Tibial nerve (tissue), 4 donors: Measurements from ENCODE around the gene DND1.

ENCODE experiments used
- EP300 ChIP-seq, 2 donors: sonication (generic); formaldehyde crosslinking; IDR thresholded peaks; one replicate each; pipeline ENCODE4 v1.6.1; 2017; ENCODE audit warnings: antibody characterized with exemption in 2 of 2, mild to moderate bottlenecking in 1 of 2
- POLR2A ChIP-seq, 2 donors: fragments of 450-650 bp; IDR thresholded peaks; one replicate each; pipeline ENCODE4 v1.6.1; 2017; ENCODE audit warnings: antibody characterized with exemption in 2 of 2, mild to moderate bottlenecking in 2 of 2, moderate library complexity in 2 of 2
- TF ChIP-seq, protein P1 (sequence below), 5 experiments: fragments of 200-600 bp in 3 of 5; fragments of 450-650 bp in 2 of 5; sonication (generic) in 3 of 5; IDR thresholded peaks; one replicate each; pipeline ENCODE4 v1.5.1; 2016 to 2019; ENCODE audit warnings: antibody characterized with exemption in 5 of 5, mild to moderate bottlenecking in 3 of 5, moderate library complexity in 2 of 5

DNA sequence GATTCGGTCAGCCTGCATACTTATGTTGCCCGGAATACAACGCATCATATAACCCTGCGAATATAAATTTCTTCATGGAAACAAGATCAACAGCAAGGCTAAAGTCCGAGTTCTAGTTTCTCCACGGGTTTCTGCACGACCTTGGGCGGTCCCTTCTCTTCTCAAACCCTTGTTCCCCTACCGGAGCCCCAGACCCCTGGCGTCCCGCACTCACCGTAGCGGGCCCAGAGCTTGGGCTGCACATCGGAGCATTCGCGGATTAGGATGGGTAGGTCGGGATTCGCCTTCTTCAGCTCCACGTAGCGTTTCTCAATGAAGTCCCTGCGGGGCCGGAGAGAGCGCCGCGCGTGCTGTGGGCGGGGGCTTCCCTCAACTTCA is 26.3 kb downstream of the DND1 start:
- TF ChIP-seq, protein P1, sequence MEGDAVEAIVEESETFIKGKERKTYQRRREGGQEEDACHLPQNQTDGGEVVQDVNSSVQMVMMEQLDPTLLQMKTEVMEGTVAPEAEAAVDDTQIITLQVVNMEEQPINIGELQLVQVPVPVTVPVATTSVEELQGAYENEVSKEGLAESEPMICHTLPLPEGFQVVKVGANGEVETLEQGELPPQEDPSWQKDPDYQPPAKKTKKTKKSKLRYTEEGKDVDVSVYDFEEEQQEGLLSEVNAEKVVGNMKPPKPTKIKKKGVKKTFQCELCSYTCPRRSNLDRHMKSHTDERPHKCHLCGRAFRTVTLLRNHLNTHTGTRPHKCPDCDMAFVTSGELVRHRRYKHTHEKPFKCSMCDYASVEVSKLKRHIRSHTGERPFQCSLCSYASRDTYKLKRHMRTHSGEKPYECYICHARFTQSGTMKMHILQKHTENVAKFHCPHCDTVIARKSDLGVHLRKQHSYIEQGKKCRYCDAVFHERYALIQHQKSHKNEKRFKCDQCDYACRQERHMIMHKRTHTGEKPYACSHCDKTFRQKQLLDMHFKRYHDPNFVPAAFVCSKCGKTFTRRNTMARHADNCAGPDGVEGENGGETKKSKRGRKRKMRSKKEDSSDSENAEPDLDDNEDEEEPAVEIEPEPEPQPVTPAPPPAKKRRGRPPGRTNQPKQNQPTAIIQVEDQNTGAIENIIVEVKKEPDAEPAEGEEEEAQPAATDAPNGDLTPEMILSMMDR (IDR thresholded peaks at IDR 0.05): no peak
- TF ChIP-seq POLR2A (IDR thresholded peaks at IDR 0.05): no peak
- TF ChIP-seq EP300 (IDR thresholded peaks at IDR 0.05): no peak
